ENCODE measurements around the gene HYCC1. TPM values are rescaled to one million over a fixed set of nuclear protein-coding genes. Genes with fewer than 3 reads are reported as not detected.
A peak's percentile ranks its signal among the peaks of the same experiment; 100 is the strongest.

Gene HYCC1
- total RNA-seq, 4 donors from 2014 or later, result 3.7 to 19.8 (median 8.5) TPM

DNA sequence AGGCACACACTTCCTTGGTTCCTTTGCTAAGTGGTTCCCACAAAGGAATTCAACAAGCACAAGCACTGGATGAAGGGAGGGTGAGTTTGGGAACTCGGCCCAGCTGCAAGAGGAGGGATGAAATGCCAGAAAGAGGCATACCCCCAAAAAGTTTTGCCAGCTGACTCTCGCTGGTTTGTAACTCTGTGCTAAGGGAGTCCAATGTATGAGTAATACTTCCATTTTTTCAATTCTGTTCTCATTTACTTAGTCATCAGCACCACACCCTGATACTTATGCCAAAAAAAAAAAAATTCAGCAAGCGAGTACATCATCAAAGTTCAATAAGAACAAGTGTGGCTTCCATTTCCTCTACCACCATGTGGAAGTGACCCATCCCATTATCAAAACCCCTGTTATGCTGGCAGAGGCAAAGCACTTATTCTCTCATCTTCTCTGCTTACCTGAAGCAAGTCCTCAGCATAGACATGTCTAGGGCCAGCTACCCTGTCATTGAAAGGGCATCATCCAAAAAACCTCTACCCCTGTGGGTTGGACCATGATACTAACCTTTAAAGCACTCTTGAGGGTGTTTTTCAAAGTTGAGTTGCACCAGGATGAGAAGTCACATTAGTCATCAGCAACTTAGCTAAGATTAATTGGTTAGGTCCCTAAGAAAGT lies 6.9 kb upstream of the HYCC1 start:
- intact Hi-C loops (cut with DNase I; ENCODE audit: low total_unique reads) (no loop called here), in situ Hi-C loops (cut with MboI; ENCODE audit: low pct_ligation_motif_present in 1 of 4, low pct_unique_long_range_greater_than_20kb in 1 of 4, low sequenced_read_pairs in 3 of 4) (loop anchor here in 1 of 4 donors (25.0 kb wide), 1 partner anchor 184 kb away; no protein-coding TSS in a partner anchor)
- no peaks in the 10 kb centered on the region for H3K27me3 ChIP-seq
- no peak overlapping the region for H3K4me3 ChIP-seq
- TF ChIP-seq, protein P1, sequence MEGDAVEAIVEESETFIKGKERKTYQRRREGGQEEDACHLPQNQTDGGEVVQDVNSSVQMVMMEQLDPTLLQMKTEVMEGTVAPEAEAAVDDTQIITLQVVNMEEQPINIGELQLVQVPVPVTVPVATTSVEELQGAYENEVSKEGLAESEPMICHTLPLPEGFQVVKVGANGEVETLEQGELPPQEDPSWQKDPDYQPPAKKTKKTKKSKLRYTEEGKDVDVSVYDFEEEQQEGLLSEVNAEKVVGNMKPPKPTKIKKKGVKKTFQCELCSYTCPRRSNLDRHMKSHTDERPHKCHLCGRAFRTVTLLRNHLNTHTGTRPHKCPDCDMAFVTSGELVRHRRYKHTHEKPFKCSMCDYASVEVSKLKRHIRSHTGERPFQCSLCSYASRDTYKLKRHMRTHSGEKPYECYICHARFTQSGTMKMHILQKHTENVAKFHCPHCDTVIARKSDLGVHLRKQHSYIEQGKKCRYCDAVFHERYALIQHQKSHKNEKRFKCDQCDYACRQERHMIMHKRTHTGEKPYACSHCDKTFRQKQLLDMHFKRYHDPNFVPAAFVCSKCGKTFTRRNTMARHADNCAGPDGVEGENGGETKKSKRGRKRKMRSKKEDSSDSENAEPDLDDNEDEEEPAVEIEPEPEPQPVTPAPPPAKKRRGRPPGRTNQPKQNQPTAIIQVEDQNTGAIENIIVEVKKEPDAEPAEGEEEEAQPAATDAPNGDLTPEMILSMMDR (IDR thresholded peaks at IDR 0.05), result no peak
- no peaks in the 10 kb centered on the region for H3K9me3 ChIP-seq
- WGBS, 2 donors (ENCODE audit: low coverage in 1 of 2), result 45 to 50% methylated on average over 3 of the region's 3 CpGs
- H3K27ac ChIP-seq, result peak overlapping the region in 1 of 4 donors; percentile 8
- H3K36me3 ChIP-seq, result no peaks in the 10 kb centered on the region
- DNase-seq, result no peak
- H3K4me1 ChIP-seq, result no peaks in the 10 kb centered on the region

DNA sequence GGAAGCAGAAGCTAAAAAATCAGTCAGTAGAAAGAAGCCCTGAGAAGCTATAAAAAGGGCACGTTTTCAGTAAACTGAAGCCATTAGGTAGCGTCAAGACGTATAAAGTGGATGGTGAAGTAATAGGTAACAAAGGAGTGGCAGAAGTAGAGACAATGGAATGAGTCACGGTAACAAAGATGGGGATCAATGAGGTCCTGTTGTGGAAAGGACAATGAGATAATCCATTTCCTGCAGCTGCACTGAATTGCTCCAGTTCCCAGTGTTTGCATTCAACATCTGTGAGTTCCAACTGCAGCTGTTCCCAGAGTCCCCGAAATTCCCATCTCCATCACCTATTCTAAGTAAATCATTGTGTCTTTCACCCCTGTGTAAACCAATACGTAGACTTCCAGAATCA lies 4.8 kb upstream of the HYCC1 start:
- intact Hi-C loops (cut with DNase I; ENCODE audit: low total_unique reads), result loop anchor here (10.0 kb wide), 1 partner anchor 164 kb away; no protein-coding TSS in a partner anchor
- Histone ChIP-seq H3K27ac (no peak overlapping the region), H3K4me3 (no peak overlapping the region), H3K4me1 (no peaks in the 10 kb centered on the region), H3K27me3 (no peaks in the 10 kb centered on the region), H3K9me3 (no peaks in the 10 kb centered on the region), H3K36me3 (no peaks in the 10 kb centered on the region)
- no peak for DNase-seq
- TF ChIP-seq EP300 (IDR thresholded peaks at IDR 0.05; ENCODE audit: low read depth) (no peak), POLR2AphosphoS5 (IDR thresholded peaks at IDR 0.05) (no peak), POLR2A (IDR thresholded peaks at IDR 0.05) (no peak)
- TF ChIP-seq, protein P1 (IDR thresholded peaks at IDR 0.05), result no peak
- 31 to 47% methylated on average over 6 of the region's 6 CpGs for WGBS, 2 donors (ENCODE audit: low coverage in 1 of 2)
- in situ Hi-C loops (cut with MboI; ENCODE audit: low pct_ligation_motif_present in 1 of 4, low pct_unique_long_range_greater_than_20kb in 1 of 4, low sequenced_read_pairs in 3 of 4), result loop anchor here in 1 of 4 donors (25.0 kb wide), 1 partner anchor 181 kb away; no protein-coding TSS in a partner anchor

DNA sequence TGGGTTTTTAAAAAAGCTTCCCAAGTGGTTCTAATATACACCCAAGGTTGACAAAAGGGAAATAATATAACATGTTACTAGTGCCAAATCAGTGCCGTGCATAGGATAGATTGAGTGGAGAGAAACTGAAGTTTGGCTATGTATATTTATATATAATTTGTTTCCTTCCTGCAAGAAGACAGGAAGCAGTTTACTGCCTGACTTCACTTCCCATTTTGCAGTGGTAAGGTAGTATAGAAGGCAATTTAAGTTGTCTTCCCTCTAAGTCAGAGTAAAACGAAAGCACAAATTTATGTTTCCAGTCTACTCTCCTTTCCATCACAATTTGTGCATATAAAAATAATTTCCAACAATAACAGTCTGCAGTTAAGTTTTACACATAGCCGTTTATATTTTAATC lies 3.4 kb upstream of the HYCC1 start:
- H3K4me1 ChIP-seq, result peaks cover 0 to 11% (median 6%) of the 10 kb centered on the region in 4 donors
- H3K27me3 ChIP-seq, result peaks cover 11% of the 10 kb centered on the region
- WGBS, 2 donors (ENCODE audit: low coverage in 1 of 2), result 23 to 31% methylated on average over 3 of the region's 3 CpGs
- no peak overlapping the region for H3K27ac ChIP-seq
- H3K36me3 ChIP-seq, result no peaks in the 10 kb centered on the region
- no peaks in the 10 kb centered on the region for H3K9me3 ChIP-seq
- in situ Hi-C loops (cut with MboI; ENCODE audit: low pct_ligation_motif_present in 1 of 4, low pct_unique_long_range_greater_than_20kb in 1 of 4, low sequenced_read_pairs in 3 of 4) (loop anchor here in 1 of 4 donors (25.0 kb wide), 1 partner anchor 180 kb away; no protein-coding TSS in a partner anchor), intact Hi-C loops (cut with DNase I; ENCODE audit: low total_unique reads) (loop anchor here (10.0 kb wide), 1 partner anchor 163 kb away; no protein-coding TSS in a partner anchor)
- H3K4me3 ChIP-seq, result no peak overlapping the region
- TF ChIP-seq POLR2AphosphoS5 (IDR thresholded peaks at IDR 0.05) (no peak), POLR2A (IDR thresholded peaks at IDR 0.05) (no peak), EP300 (IDR thresholded peaks at IDR 0.05; ENCODE audit: low read depth) (no peak)
- TF ChIP-seq, protein P1 (IDR thresholded peaks at IDR 0.05), result no peak
- DNase-seq, result no peak

DNA sequence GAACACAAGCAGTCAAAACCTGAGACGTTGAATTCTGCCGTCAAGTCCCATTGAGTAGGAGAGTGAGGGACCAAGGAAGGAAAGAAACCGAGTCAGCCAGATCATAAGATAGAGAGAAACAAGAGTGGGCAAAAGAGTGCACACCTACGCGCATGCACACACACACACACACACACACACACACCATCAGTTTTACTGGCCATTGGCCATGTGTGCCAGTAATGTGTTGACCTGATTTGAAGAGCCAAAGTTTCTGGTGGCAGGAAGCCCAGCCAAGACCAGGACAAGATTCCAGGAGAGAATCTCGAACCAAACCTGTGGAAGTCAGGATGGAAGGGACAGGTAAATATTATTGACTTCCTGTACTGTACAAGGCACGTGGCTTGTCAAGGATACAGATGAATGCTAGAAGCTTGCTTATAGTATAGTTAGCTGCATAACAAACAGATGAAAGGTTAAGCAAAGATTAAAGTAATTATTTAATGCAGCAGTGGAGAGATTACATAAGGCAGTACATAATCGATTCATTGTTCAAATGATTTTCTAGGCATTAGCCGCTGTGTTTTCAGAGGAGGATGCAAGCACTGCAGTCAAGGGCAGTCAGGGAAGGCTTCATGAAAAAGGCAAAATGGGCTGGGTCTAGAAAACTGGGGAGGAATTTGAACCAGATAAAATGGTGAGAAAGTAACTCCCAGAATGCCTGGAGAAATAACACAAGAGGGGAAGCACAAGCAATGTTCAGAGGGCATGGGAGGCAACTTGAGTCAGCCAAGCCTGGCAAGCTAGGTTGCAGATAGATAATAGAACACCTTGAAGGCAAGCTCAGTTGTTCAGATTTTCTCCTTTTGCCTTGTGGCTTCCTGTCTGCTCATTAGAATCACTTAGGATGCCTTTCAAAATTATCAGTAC lies 2.7 kb upstream of the HYCC1 start:
- no peak overlapping the region for H3K4me3 ChIP-seq
- WGBS, 2 donors (ENCODE audit: low coverage in 1 of 2), result 77 to 84% methylated on average over 5 to 9 of the region's 9 CpGs
- TF ChIP-seq EP300 (IDR thresholded peaks at IDR 0.05; ENCODE audit: low read depth) (no peak), POLR2AphosphoS5 (IDR thresholded peaks at IDR 0.05) (no peak)
- no peaks in the 10 kb centered on the region for H3K36me3 ChIP-seq
- H3K27me3 ChIP-seq, result peaks cover 14% of the 10 kb centered on the region
- DNase-seq, result no peak
- peaks cover 0 to 14% (median 8%) of the 10 kb centered on the region in 4 donors for H3K4me1 ChIP-seq
- no peaks in the 10 kb centered on the region for H3K9me3 ChIP-seq
- no peak overlapping the region for H3K27ac ChIP-seq
- in situ Hi-C loops (cut with MboI; ENCODE audit: low pct_ligation_motif_present in 1 of 4, low pct_unique_long_range_greater_than_20kb in 1 of 4, low sequenced_read_pairs in 3 of 4) (loop anchor here in 1 of 4 donors (25.0 kb wide), 1 partner anchor 179 kb away; no protein-coding TSS in a partner anchor), intact Hi-C loops (cut with DNase I; ENCODE audit: low total_unique reads) (loop anchor here (10.0 kb wide), 1 partner anchor 162 kb away; no protein-coding TSS in a partner anchor)

Measured in transverse colon (tissue), 4 donors.